ENCODE measurements around the gene LRRC42.

DNA sequence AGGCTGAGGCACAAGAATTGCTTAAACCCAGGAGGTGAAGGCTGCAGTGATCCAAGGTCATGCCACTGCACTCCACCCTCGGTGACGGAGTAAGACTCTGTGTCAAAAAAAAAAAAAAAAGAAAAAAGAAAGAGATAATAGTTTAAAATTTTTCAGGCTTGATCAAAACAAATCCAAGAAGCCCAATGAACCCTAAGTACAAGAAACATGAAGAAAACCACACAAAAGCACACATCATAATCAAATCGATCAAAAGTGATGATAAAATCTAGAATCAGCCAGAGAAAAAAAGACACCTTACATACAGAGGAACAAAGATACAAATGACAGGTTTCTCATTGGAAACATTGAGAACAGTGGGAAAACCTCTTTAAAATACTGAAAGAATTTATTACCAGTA, 40.3 kb downstream of the LRRC42 start:
- no peak for TF ChIP-seq POLR2A (IDR thresholded peaks at IDR 0.05; ENCODE audit: low read depth, low read length)
- no peak for TF ChIP-seq POLR2AphosphoS5 (IDR thresholded peaks at IDR 0.05; ENCODE audit: low read depth, low read length)
- TF ChIP-seq TAF1 (IDR thresholded peaks at IDR 0.05; ENCODE audit: low read depth, low read length), result no peak
- no peak for TF ChIP-seq SPI1 (IDR thresholded peaks at IDR 0.05; ENCODE audit: low read depth, low read length)
